Adrenal gland (tissue), 5 donors: Measurements from ENCODE around the gene STRIT1.

Experiments
- CTCF ChIP-seq, 6 experiments: fragments of 450-650 bp in 4 of 6; fragments of 200-600 bp in 2 of 6; sonication (generic) in 1 of 6; IDR thresholded peaks; 1 replicate in 5 of 6; 2 replicates in 1 of 6; pipeline versions ENCODE4 v1.5.1 to v1.8.0; 2016 to 2021; ENCODE audit warnings: antibody characterized with exemption in 6 of 6, mild to moderate bottlenecking in 2 of 6, moderate library complexity in 1 of 6
- POLR2A ChIP-seq, 2 donors: fragments of 450-650 bp; IDR thresholded peaks; one replicate each; pipeline ENCODE4 v1.6.1; 2017; ENCODE audit warnings: antibody characterized with exemption in 2 of 2, mild to moderate bottlenecking in 2 of 2, moderate library complexity in 1 of 2
- donor health status: DM: no; HTN: no; CAD: no.

- TF ChIP-seq CTCF (IDR thresholded peaks at IDR 0.05): no peak
- TF ChIP-seq POLR2A (IDR thresholded peaks at IDR 0.05): no peak
Observed at GRCh38 chr3:155244216-155244615, 49.3 kb downstream of the STRIT1 start.
